Measurements from ENCODE around the gene PITPNC1.

DNA sequence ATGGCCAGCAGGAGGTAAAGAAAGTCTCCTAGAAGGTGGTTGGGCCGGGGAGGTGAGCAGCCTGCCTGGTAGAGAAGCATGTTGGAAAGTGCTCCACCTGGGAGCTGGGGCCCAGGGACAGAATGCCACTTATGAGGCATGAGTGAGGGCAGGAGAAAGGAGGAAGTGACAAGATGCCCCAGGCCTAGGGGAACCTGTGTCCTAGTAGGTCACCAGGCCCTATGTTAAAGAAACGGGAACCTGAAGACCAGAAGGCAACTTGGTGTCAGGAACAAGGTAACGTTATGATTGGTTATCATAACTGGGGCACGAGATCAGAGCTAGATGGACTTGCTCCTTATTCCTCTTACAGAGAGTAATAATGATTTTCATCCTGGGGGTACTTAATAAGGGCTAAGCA is 34.3 kb downstream of the PITPNC1 start:
- no peak for TF ChIP-seq POLR2A (IDR thresholded peaks at IDR 0.05)
- TF ChIP-seq, protein P1, sequence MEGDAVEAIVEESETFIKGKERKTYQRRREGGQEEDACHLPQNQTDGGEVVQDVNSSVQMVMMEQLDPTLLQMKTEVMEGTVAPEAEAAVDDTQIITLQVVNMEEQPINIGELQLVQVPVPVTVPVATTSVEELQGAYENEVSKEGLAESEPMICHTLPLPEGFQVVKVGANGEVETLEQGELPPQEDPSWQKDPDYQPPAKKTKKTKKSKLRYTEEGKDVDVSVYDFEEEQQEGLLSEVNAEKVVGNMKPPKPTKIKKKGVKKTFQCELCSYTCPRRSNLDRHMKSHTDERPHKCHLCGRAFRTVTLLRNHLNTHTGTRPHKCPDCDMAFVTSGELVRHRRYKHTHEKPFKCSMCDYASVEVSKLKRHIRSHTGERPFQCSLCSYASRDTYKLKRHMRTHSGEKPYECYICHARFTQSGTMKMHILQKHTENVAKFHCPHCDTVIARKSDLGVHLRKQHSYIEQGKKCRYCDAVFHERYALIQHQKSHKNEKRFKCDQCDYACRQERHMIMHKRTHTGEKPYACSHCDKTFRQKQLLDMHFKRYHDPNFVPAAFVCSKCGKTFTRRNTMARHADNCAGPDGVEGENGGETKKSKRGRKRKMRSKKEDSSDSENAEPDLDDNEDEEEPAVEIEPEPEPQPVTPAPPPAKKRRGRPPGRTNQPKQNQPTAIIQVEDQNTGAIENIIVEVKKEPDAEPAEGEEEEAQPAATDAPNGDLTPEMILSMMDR (IDR thresholded peaks at IDR 0.05) = no peak
